DMS 273 treated with DMSO at 0.1 percent for 48 hours (cell line): ENCODE measurements around the gene ZNF586.
"Not testable (repeated sequence)": the region's sequence is repeated elsewhere in the genome, so short reads cannot be mapped to it uniquely, and the experiment has no call there.

Experiments
- DNase-seq: peaks from one replicate; lab custom pipeline; 2025; lab: John Stamatoyannopoulos, UW

Gene ZNF586

DNA sequence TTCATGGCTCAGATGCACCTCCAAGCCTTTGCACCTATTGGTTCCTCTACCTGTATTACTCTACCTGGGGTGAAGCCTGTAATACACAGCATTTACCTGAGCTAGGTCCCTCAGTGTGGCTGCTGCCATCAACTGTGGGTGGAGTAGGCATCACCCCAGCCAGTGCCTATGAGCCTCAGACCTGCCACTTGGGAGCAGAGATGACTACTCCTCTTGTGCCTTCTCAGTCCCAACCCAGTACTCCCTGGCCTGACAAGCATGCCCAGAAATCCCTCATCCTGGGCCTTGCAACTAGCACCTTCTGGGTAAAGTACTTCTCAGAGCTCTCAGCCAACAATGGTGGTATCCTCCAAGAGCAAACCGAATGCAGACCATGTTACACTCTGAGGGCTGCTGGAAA is 27.1 kb downstream of the ZNF586 start:
- not testable (repeated sequence) for DNase-seq

DNA sequence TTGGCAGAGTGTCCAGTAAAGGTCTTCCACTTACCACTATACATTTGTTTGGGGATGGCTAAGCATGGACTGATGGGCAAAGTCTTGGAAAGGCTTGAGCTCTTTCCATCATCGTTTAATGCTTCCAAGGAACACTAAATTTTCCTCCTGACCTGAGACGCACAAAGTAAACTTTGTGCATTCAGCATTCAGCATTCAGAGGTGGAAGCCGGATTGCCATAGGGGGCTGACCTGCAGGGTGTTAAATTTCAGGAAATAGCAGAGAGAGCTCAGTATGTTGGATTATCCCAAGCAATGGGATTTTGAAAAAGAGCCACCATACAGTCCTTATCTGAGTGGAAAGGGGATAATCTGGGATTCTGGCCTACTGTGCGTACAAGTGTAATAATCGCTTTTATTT is 31.2 kb downstream of the ZNF586 start:
- DNase-seq = no peak

- no peak for DNase-seq
Measured at GRCh38 chr19:57802269-57802668, 32.8 kb downstream of the ZNF586 start.

DNA sequence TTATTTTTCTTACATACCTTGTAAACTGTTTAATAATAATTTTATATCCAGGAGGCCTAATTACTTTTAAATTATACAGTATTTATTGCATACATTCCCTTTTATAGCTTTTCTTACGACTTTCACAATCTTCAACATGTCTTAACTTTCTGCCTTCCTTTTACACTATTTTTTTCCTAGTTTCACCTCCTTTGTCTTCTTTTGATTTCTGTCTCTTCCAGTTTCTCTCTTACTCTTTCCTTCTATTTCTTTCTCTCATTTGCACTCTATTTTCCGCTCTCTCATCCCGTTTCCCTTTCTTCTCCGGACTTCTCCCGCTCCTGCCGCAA is 33.8 kb downstream of the ZNF586 start:
- DNase-seq = no peak

GRCh38 chr19:57803594-57804325 is 34.3 kb downstream of the ZNF586 start:
- no peak for DNase-seq

- no peak for DNase-seq
Measured at GRCh38 chr19:57807541-57807940, 38.1 kb downstream of the ZNF586 start.

- DNase-seq = not testable (repeated sequence)
Measured at GRCh38 chr19:57810410-57811295, 41.2 kb downstream of the ZNF586 start.

- DNase-seq = no peak
Measured at GRCh38 chr19:57812226-57812625, 42.8 kb downstream of the ZNF586 start.

DNA sequence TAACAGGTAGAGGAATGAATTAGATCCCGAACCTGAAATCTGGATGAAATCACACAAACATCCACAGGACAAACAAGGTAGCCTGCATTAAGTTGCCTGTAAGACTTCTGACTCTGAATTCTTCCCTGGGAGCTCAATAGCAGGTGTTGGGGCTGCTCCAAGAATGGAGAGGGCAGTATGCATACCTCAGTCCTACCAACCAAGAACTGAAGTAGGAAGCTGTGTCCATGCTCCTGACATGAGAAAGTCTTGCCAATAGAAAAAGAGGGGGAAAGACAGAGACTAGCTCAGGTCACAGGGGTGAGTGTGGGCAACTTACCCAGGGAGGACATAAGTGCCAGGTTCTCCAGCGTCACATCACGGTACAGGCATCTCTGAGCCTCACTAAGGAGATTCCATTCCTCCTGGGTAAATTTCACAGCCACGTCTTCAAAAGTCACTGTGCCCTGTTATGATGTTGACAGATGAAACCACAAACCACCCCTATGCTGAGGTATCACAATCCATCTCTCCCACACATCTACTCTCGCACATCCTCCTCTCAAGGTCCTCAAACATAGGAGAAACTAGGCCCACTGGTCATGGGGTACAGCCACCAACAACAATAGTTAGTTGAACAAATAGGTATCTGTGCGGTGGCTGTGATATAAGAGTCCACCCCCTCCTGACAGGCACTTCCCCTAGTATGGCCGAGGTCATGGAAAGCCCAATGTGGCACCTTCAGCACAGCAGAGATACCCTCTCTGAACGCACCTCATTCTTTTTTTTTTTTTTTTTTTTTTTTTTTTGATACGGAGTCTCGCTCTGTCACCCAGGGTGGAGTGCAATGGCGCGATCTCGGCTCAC is 43.7 kb downstream of the ZNF586 start:
- DNase-seq = not testable (repeated sequence)

DNA sequence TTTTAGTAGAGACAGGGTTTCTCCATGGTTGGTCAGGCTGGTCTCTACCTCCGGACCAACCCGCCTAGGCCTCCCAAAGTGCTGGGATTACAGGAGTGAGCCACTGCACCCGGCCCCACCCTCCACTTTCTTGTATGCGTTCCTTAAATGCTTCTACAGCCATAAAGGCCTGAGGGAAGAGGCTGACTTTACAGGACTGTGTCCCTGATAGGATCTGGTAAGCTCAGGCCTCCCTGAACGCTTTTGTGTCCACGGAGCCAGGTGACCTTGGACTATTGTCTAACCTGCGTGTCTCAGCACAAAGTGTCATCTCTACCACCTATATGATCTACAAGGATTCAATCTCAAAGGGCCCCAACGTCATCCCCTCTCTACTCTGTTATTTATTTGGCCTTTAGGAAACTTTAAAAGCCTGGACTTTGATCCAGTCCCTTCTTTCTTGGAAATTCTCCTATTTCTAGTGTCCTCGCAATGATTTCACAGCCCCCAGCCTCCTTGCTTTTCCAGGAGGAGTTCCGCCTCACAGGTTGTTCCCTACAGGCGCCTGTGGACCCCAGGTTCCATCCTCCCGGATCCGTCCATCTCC is 44.5 kb downstream of the ZNF586 start:
- no peak for DNase-seq

DNA sequence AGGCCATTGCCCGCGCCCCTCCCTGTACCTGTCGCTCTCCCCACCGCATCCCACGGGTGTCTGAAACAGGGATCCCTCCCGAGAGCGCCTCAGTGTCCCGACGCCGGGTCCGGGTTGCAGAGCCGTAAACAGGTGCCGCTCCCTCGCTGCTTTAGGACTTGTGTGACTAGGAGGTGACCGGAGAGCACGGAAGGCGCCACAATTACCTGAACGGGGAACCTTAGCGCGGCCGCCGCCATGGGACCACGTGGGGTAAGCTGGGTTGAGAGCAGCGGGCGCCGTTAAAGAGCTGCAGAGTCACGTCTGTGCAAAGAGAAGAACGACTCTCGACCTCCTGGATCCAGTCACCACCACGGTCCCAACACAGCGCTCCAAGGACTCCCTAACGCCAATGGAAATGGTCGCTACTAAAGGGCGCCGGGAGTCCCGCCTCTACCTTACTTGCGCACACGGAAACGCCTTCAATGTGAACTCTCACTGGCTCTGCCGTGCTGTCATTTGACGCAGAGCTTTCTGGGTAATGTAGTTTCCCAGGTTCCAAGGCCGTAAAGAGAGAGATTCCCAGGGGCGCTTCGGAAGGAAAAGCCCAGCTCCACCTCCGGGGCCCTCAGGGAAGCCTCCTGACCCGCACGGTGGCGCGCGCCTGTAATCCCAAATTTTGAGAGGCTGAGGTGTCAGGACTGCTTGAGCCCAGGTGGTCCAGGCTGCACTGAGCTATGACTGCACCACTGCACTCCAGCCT is 45.2 kb downstream of the ZNF586 start, which contains the start of gene ZNF552:
TSS of gene ZNF552 (minus strand) at position 409 of the 742 bp plus-strand sequence. CDS start at position 239, 170 bp downstream.
- peak; percentile 91 for DNase-seq

DNA sequence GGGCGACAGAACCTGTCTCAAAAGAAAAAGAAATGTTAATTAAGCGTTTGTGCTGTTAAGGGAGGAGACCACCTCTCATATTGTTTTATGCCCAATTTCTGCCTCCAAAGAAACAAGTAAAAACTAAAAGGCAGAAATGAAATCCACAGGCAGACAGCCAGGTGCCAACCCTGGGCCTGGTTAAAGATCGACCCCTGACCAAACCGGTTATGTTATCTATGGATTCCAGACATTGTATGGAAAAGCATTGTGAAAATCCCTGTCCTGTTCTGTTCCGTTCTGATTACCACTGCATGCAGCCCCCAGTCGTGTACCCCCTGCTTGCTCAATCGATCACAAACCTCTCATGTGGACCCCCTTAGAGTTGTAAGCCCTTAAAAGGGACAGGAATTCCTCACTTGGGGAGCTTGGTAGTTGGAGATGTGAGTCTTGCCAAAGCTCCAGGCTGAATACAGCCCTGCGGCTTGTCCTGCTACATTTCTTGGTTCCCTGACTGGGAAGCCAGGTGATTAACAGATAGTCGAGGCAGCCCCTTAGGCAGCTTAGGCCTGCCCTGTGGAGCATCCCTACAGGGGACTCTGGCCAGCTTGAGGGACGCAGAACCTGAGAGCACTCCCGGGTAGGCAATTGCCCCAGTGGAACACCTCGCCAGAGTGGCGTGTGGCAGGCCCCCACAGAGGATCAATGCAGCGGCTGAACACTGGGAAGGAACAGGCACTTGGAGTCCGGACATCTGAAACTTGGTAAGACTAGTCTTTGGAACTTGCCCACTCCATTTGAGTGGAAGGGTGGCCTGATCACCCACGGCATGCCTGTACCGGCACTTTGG is 46.0 kb downstream of the ZNF586 start:
- no peak for DNase-seq

- DNase-seq = no peak
Measured at GRCh38 chr19:57816652-57817051, 47.2 kb downstream of the ZNF586 start.

- no peak for DNase-seq
Measured at GRCh38 chr19:57817976-57818375, 48.5 kb downstream of the ZNF586 start.

- no peak for DNase-seq
Measured at GRCh38 chr19:57818378-57818777, 48.9 kb downstream of the ZNF586 start.

GRCh38 chr19:57819475-57820148 is 50.1 kb downstream of the ZNF586 start:
- peak; percentile 90 for DNase-seq

DNA sequence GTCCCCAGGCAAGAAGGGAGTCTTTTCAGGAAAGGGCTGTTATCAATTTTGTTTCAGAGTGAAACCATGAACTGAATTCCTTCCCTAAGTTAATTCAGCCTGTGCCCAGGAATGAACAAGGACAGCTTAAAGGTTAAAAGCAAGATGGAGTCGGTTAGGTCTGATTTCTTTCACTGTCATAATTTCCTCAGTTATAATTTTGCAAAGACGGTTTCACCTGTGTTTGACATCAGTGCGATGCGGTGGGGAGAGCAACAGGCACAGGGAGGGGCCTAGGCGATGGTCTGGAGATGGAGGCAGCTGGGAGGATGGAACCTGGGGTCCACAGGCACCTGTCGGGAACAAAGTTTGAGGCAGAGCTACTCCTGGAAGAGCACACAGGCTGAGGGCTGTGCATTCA is 51.1 kb downstream of the ZNF586 start:
- no peak for DNase-seq

- DNase-seq = not testable (repeated sequence)
Measured at GRCh38 chr19:57821095-57821494, 51.6 kb downstream of the ZNF586 start.

DNA sequence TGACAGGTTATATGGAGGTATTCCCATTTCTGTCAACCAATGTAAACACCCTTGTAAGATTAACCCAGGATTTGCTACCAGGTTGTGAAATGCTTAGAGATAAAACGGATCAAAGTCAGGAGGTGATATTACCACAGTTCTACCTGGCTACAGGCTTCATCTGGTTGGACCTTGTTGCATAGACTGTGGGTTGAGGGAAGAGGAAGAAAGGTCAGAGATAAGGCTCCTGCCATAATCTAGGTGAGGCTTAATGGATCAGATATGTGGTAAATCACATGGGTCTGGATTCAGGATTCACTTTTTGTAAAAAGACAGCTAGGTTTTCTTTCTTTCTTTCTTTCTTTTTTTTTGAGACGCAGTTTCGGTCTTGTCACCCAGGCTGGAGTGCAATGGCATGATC is 52.0 kb downstream of the ZNF586 start:
- not testable (repeated sequence) for DNase-seq

DNA sequence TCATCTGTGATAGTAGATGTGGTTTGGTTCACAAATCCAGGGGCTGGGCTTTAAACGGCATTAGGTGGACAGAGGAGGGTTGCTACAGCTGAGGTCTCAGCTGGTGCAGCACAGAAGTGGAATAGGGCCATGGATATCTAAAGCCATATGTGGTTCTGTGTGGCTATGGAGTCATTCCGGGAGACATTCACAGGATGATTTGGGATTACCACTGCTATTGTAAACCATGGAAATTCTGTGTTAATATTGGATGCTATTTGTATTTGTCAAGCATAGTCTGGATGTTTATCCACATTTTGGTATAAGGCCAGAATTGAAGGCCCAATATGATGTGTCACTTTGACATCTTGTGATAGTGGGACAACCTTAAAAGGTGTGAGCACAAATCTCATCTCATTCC is 53.7 kb downstream of the ZNF586 start:
- DNase-seq = not testable (repeated sequence)
